GM18526 (cell line): ENCODE measurements around the gene ZNF385C.

Source experiments
- POLR2A ChIP-seq: IDR thresholded peaks from 3 replicates; pipeline ENCODE4 v1.6.1; 2011; ENCODE audit not compliant: insufficient read length; ENCODE audit errors: extremely low read depth

The ZNF385C gene

DNA sequence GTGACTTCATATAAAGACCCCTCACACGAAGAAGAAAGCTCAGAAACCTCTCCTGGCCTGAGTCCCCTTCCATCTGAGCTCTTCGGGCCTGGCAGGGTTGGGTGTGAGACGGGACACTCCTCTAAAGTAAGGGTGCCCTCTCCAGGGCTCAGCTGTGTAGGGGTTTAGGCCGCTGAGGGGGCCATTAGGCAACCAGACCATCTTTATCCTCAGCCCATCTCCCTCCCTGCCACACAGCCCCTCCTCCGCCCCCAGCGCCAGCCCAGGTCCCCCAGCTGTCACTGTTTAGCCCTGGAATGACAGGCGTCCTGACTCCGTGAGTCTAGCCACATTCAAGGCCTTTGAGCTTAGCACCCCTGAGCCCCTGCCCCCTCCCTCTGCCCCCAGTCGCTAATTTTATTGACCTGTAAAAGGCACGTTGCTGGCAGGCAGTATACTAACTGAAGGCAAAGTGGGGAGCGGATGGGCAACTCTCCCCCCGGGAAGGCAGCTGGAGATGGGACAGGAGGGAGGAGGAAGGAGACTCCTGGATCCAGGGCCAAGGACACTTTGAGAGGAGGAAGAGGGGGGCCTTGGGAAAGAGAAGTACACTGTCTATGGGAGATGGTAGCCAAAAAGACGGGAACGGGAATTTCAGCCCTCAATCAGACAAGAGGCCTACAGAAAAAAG lies 592 bp upstream of the ZNF385C start:
- no peak for TF ChIP-seq POLR2A

DNA sequence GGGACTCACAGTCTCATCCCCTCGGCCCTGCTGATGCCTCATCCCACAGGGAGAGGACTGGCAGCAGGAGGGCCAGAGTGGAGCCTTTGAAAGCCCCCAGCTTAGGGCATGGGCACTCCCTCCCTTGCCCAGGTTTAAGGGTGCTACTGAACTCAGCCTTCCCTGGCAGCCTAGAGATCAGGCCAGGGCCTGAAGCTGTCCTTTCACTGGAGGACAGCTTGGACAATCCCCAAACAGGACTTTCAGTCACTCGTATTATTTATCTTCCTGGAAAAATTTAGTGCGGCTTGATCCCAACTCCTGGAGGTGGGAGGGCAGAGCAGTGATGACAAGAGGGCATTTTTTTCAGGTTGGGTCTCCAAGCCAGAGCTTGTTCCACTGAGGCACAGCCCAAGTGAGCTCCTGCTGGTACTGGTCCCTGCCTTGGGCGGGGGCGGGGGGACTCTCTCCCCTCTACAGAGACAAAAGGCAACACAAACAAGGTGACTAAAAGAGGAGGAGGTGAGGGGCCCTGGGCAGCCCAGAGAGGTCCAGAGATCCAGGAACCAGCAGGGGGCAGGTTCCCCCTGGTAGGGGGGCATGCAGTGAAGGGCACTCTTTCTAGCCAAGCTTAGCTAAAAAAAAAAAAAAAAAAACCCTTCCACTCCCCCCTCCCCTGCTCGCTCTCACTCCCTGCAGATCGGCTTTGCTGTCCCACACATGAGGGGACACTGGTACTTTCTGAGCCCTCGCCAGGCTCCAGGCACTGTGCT lies 1.7 kb downstream of the ZNF385C start:
- no peak for TF ChIP-seq POLR2A

DNA sequence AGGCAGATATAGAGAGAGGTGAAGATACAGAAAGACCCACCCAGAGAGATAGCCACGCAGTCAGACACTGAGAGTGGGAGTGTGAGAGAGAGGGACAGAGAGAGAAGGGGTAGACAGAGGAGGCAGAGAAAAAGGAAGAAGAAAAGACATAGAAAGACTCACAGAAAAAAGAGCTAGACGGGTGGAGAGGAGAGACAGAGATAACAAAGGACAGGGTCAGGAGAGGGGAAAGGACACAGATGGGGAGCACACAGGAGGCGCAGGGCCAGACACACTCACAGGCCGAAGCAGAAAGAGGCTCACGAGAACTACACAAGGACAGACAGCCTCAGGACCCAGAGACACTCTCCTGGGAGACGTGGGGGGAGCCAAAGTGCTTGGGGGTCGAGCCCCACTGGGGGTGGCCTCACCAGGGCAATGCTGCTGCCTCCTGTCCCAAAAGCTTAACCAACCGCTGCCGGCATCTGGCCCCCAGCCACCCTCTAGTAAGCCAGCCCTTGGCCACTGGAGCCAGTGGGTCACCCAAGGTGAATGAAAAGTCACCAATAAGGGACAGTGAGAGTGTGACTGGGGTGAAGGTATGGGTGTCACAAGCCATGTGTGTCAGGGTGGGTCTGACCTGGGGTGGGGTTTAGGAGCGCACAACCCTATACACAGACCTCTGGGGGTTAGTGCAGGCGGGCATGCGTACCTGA lies 3.8 kb downstream of the ZNF385C start:
- TF ChIP-seq POLR2A = no peak

DNA sequence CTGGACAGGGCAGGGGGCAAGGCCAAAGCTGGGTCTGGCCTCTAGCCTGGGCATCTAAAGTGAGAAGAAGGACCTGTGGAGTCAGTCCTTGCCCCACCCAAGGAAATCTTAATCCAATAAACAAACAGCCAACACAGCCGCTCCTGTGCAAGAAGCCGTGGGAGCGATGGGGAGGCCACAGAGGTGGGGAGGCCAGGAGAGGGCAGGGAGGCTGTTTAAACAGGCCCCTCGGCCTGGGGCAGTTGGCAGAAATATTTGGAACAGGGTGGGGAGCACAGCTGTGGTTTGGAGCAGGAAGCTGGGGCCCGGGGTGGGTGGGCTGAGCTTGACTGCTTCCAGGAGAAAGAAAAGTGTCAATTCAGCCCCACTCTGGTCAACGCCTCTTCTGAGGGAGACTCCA lies 5.3 kb downstream of the ZNF385C start:
- no peak for TF ChIP-seq POLR2A

DNA sequence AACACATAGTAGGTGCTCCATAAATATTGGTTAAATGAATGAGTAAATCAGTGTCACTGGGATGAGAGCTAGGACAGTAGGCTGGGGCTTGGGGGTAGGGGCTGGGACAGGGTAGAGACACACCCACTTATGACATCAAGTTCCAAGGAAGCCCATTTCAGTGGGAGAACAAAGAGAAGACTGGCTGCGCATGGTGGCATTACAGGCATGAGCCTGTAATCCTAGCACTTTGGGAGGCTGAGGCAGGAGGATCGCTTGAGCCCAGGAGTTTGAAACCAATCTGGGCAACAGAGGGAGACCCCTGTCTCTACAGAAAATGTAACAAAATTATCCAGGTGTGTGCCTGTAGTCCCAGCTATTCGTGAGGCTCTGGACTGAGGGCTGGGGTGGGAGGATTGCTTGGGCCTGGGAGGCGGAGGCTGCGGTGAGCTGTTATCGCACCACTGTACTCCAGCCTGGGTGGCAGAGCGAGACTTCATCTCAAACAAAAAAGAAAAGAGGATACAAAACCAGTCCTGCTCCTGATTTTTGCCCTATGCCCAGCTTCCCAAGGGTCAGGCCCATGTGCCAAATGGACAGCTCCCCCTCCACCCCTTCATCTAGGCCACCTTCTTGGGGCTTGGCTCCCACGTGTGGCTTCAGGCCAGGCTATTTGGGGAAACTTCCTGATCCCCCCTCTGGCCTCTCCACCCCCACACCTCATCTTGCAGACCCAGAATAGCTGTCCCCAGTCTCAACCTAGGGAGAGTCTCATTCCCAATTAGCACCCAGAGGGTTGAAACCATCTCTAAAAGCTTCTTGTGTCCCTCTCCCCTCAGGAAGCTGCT lies 7.1 kb downstream of the ZNF385C start:
- no peak for TF ChIP-seq POLR2A

DNA sequence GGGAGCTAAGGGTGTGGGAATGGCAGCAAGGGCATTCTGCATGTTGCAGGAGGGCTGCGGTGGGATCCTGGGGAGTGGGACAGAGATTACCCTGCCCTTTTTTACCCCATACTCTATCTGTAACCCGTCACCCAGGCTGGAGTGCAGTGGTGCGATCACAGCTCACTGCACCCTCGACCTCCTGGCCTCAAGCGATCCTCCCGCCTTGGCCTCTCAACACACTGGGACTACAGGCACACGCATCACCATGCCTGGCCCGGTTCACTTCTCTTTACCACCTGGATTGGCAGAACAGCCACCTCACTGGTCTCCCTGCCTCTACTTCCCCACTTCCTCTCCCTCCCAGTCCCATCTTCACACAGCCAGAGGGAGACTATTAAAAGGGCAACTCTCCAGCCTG lies 9.5 kb downstream of the ZNF385C start:
- TF ChIP-seq POLR2A = no peak

DNA sequence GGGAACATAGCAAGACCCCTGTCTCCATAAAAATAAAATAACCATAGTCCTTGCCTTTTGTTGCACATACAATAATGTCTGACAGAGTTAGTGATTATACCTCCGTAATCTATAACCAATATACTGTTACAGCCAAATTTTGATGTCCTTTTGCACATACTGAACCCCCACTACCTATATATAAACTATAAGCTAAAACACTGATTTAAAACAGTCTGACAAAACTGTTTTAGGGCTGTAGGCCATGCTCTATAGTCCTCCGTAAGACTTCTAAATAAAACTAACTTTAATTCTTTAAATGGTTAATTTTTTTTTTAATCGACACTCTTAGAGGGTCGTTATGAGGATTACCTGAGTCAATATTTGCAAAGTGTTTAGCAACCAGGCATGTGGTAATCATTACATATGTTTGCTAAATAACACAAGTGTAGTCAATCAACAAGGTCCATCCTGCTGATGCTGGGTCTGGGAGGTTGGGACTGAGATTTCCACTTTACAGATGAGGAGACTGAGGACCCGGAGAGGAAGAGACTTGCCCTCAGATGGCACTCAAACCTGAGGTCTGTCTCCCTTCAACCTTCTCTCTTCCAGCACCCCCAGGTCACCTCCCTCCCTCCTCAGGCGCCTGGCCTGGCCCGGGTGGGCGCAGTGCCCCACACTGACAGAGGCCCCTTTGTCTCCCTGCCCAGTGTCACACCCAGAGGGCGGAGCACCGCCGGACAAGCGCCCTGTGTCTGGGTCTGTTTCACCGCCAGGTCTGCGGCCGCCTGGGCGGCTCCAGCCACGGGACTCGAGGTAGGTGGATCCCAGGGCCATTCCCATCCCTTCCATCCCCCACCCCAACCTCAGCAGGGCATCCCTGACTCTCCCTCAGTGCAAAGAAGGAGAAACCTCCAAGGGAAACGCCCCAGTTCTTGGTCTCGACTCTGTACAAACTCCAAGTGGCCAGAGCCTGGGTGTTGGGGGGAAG lies 10.3 kb downstream of the ZNF385C start:
- no peak for TF ChIP-seq POLR2A

DNA sequence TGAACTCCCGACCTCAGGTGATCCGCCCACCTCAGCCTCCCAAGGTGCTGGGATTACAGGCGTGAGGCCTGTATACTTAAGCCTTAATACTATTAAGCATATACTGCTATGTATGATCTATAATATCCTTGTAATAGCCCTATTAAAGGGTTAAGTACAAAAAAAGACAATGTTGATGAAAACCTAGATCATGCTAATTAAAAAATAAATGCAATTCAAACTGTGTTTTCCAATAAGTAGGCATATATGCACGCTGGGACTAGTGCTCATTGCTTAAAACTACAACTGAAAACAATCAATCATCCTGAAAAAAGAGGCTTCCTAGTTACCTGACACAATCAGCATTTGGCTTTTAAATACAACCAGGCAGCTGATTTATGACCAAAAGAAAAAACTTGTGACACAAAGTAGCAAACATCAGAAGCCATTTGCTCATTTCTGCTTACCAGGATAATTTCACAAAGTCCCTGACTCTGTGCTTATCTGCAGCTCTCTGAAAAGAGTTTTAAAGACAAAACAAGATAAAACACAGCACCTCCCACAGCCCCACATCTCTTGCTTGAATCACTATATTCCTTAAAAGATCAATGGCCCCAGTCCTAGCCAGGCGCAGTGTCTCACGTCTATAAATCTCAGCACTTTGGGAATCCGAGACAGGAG lies 11.1 kb downstream of the ZNF385C start:
- no peak for TF ChIP-seq POLR2A

DNA sequence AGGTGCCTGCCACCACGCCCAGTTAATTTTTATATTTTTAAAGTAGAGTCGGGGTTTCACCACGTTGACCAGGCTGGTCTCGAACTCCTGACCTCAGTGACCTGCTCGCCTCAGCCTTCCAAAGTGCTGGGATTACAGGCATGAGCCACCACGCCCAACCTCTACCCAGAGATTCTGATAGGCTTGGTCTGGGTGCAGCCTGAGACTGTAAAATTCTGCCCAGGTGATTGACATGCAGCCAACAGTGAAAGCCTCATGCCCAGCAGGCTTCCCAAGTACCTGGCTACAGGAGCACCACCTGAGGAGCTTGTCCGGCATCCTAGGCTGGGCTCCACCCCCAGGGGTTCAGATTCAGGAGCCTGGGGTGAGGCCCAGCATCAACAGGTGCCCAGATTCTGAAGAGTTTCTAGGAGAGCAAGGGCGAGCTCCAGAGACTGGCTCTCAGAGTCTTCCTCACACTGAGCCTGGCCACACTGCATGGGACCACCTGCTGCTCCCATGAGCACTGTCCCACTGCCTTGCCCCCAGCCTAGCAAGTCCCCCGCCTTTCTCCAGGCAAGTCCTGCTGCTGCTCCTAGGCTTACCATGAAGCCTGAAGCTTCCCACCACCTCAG lies 16.6 kb downstream of the ZNF385C start:
- TF ChIP-seq POLR2A = no peak

DNA sequence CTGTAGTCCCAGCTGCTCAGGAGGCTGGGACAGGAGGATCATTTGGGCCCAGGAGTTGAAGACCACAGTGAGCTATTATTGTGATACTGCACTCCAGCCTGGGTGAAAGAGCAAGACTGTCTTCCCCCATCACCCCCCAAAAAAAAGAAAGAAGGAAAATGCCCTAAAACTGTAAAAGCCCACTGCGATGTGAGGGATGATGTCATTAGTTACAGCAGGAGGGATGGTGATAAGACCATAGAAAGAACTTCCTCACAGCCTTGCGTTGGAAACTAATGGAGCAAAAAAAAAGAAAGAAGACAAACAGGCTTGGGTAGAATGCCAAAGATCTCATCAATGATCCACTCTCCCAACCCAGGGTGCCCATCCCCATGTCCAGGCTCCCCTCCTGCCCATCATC lies 18.7 kb downstream of the ZNF385C start:
- no peak for TF ChIP-seq POLR2A

DNA sequence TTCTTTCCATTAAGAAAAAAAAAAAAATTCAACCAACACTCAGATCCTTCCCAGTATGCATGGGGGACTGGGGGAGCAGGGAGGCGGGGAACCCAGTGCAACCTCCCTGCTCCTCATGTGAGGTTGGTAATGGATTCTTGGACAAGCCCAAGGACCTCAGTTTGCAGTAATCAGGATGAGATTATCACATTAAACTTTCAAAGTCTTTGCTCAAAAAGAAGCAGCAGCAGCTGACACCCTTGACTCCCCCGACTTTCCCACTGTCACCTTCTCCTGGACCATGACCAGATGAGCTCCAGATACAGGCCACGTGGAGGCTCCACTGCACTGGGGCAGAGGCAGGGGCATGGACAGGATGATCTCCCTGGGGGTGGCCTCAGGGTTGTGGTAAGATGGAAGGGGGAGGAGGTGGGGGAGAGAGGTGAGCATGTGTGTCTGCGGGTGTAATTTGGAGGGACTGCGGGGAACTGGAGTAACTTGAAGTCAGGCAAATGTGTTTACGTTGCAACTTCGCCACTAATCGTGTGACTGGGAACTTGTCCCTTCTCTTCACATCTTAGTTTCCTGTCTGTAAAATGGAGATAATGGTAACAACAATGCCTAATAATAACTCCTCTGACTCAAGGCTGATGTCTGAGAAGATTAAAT lies 19.8 kb downstream of the ZNF385C start:
- no peak for TF ChIP-seq POLR2A

DNA sequence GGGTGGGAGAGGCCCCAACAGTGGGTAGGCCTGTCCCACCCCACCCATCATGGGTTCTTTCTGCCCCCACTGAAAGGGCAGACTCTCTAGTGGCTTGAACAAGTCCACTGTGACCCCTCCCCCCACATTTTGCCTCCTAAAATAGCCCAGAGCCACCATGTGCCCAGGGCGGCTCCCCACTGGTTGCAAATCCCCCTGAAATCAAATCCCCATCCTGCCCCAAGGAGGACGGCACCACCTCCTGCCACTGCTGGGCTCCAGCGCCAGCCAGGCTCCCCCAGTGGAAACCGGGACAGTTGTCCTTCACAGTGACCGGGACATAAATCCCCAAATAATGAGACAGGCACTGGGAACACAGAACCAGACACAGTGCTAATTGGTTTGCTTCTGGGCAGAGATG lies 20.5 kb downstream of the ZNF385C start:
- TF ChIP-seq POLR2A = no peak
